GM18867 (cell line): ENCODE data around the gene TTLL3.

Experiments
- ATAC-seq: cut with Tn5 transposase; IDR thresholded peaks from one replicate; pipeline ENCODE4 v1.9.1; 2021; ENCODE audit warnings: mild to moderate bottlenecking, moderate library complexity; ENCODE audit not compliant: unreplicated experiment

Gene TTLL3

GRCh38 chr3:9780458-9780812 is 29.6 kb upstream of the TTLL3 start:
- ATAC-seq: no peak

DNA sequence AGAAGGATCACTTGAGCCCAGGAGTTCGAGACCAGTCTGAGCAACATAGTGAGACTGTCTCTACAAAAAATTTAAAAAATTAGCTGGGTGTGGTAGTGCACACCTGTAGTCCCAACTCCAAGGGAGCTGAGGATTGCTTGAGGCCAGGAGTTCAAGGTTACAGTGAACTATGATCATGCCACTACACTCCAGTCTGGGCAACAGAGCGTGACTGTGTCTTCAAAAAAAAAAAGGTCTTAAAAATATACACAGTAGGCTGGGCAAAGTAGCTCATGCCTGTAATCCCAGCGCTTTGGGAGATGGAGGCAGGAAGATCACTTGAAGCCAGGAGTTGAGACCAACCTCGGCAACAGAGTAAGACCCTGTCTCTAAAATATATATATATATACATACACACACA is 29.2 kb upstream of the TTLL3 start:
- ATAC-seq: no peak

DNA sequence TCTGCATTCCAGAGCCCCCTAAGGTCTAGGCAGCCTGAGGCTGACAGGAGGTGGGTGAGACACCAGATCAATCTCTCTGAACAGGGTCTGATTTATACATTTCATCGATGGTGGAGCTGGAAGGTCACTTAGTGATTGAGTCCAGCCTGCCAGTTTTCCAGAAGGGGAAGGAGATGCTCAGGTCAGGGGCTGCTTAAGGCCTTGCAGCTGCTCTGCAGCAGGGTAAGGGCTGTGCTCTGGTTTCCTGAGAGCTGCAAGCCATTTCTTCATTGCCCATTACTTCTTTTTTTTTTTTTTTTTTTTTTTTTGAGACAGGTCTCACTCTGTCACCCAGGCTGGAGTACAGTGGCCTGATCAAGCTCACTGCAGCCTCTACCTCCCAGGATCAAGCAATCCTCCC is 28.5 kb upstream of the TTLL3 start:
- ATAC-seq: no peak

DNA sequence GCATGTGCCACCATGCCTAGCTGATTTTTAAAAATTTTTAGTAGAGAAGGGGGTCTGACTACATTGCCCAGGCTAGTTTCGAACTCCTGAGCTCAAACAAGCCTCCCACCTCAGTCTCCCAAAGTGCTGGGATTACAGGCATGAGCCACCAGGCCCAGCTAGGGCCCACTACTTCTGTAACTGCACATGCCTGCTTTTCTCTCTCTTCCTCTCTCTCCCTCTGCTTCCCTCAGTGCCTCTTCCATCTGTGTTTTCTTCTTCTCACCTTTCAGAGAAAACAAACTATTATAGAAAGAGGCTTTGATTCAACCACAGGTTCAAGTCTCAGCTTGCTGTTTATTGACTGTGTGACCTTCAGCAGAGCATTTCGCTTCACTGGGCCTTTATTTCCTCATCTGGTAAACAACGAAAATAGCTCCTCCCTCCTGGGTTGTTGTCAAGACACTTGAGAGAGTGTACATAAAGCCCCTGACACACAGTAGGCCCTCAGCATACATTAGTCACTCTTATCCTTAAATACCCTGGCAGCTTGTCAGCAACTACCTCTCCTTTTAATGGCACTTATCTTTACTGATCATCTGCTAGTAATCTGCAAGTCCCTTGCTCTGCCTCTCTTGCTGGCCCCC is 28.0 kb upstream of the TTLL3 start:
- no peak for ATAC-seq

DNA sequence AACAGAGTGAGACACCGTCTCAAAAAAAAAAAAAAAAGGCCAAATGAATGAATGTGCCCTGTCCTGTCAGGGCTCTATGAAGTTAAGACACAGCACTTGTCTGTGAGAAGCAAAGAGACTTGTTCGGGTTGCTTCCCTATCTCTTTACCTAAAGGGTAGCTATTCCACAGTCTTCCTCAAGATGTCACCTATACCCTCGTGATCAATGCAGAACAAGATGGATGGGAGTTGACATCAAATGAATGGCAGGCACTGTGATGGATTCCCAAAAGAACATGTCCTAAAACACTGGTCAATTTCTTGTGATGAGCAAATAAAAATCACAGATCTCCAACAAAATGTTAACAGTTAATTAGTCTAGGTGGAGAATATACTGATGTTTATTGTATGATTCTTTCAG is 27.3 kb upstream of the TTLL3 start:
- ATAC-seq: no peak

GRCh38 chr3:9783954-9784353 is 26.1 kb upstream of the TTLL3 start:
- ATAC-seq: no peak

DNA sequence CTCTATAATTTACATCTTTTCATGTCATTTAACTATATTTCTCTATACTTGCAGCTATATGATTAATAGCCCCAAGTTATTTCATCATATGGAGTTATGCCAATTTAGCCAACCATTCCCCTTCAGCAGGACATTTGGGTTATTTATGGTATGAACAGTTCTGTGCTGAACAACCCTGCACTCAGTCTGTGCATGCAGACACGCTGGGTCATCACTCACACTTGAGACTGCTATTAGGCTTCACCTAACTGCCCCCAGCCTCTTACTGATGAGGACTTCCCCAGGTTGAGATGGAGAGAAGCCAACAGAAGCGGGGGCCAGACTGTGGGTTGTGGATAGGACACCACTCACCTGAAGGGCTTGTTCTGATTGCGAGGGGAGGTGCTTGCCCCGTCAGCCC is 25.1 kb upstream of the TTLL3 start:
- no peak for ATAC-seq

DNA sequence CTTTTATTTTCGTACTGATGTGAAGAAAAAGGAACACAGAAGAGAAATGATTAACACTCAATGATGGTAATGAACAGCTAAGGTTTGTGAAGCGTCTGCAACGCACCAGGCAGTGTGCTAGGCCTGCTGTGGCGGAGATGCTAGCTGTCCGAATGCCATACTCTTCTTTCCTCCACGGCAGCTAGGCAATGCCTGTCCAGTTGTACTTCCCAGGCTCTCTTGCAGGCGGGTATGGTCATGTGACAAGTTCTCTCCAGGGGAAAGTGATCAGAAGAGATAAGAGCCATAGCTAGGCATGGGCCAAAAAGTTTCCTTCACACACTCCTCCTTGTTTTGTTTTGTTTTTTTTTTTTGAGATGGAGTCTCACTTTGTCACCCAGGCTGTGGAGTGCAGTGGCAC is 24.5 kb upstream of the TTLL3 start:
- no peak for ATAC-seq

DNA sequence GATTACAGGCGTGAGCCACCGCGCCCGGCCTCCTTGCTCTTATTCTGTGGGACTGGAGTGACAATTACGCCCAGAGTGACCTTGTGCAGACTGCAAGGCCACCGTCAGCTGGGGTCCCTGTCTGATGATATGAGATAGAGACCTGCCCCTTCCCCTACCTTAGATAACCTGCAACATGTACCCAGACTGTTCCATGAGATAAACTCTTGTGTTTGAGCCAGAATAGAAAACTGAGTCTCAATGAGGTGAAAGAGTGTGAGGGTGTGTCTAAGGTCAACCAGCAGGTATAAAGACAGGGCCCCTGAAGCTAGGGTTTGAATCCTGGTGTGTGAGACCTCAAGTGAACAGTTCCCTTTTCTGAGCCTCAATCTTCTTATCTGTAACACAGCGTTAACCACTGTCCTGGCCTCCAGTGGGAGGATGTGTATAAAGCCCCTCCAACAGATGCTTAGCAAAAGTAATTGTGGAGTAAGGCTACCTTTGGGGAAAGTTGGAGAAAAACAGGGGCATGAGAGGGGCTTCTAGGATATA is 23.8 kb upstream of the TTLL3 start:
- ATAC-seq: no peak

DNA sequence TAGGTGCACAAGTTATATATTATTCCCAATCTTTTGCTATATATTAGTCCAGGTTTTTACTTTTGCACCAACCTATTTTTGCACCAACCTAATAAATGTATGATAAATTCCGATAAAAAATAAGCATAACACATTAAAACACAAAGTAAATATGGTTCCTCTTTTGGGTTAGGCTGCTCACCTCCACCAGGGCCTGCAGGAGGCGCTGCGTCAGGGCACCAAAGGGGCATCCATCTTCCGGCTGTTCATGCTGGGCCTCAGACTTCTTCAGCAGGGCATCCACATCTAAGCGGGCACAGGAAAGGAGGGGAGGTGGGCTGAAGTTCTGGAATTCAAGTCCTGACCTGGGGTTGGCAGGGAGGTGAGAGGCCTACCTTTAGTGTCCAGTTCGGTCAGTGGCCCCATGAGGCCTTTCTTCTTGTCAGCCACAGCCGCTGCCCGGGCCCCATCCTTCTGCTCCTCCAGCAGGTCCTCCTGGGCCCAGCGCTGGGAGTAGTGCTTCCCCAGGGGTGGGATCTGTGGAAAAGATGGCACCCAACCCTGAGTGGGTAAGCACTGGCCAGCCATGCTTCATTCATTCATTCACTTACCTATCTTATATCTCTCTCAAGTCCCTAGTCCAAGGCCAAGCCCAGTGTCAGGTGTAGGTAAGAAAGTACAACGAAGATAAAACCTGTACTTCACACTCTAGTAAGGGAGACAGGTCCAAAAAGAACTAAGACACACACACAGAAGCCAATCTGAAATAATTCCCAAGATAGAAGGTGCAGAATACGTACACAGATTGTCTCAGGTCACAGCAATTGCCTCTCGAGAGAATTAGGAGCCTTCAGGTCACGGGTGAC is 23.0 kb upstream of the TTLL3 start:
- no peak for ATAC-seq

- ATAC-seq: no peak
Observed at GRCh38 chr3:9787714-9788113, 22.3 kb upstream of the TTLL3 start.

- no peak for ATAC-seq
Observed at GRCh38 chr3:9791127-9791526, 18.9 kb upstream of the TTLL3 start.

DNA sequence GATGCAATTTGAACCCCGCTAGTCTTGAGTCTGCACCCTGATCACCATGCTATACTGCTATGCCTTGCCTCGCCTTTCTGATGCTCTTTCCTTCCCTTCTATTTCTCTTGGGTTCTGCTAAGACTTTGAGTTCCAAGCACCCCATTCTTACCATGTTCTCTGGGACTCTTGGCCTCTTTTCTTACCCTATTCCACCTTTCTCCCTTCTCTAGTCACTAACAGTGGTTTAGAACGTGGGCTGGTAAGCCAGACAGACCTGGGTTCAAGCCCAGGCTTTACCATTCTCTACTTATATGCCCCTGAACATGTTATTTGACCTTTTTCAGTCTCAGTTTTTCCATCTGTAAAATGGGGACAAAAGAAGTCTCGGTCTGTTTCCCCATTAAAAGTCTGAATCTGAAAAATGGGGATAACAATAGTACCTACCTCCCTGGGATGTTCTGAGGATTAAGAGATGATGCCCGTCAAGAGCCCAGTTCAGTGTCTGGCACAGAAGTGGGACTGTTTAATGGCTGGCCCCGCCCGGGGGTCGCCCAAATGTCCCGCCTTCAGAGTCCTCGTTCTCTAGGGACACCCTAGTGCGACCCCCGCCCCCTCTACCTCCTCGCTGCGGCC is 18.2 kb upstream of the TTLL3 start:
- no peak for ATAC-seq

DNA sequence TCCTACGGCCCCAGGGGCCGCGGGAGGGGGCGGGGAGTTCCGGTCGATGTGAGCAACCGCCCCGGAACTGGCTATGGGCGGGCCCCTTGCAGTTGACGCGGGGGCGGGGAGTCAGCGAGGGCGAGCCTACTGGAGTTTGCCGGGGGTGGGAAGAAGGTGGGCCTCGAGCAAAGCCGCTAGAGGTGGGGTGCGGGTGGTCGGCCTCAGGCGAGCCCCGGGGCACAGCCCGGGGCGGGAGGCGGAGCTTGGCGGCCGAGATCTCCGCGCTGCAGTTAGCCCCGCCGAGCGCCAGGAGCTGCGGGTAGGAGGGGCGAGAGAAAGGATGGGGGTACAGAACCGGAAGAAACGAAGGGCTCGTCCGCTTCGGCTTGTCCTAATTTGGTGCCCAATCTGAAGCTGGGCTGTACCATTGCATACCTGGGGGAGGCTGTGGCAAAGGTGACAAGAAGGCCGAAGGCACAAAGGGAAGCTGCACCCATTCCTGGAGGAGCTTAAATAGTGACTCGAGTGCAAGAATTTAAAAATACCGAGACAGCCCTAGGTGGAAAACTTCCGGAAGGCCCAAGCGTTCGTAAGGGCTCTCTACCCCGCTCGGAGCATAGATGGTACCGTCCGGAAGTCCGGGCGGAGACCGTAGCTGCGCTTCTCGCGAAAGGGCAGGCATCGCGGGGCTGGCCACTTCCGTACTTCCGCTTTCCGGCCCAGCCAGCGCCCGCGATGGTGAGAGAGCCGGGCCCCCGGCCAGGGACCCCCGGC is 17.5 kb upstream of the TTLL3 start, which contains the start of the genes ARPC4 and TADA3:
TSS of gene ARPC4 (plus strand) at position 678 of the 756 bp plus-strand sequence. CDS start at position 718, 40 bp downstream.
TSS of gene TADA3 (minus strand) at position 69 of the 756 bp plus-strand sequence. CDS start 1,007 bp downstream, outside the sequence.
- ATAC-seq: peak; percentile 82

DNA sequence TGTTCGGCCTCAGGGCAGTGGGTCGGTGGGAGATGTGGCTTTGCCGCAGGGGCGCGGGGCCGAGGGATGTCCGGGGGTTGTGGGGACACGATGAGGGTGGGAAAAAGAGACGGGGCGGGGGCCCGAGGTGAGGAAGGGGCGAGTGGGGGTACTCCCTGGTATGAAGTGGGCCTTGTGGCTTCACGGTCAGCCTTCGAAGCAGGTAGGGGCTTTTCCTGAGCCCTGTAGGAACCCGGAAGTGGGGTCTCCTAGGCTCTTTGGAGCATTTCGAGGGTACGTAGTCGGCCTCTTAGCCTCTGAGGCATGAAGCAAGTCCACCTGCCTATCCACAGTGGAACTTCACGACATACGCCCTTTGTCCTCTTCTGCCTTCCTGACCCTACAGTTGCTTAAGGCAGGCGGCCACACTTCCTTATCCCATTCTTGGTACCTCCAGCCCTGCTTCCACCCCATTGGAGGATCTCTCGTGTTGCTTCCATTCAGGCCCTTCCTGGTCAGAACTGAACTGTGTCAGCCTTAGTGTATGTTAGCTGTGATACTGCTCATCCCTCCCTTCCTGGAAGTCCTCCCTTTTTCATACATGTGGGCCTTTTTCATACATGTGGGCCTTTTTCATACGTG is 16.8 kb upstream of the TTLL3 start:
- ATAC-seq: peak; percentile 0

- ATAC-seq: no peak
Observed at GRCh38 chr3:9794400-9794799, 15.7 kb upstream of the TTLL3 start.

- no peak for ATAC-seq
Observed at GRCh38 chr3:9795207-9795606, 14.9 kb upstream of the TTLL3 start.

DNA sequence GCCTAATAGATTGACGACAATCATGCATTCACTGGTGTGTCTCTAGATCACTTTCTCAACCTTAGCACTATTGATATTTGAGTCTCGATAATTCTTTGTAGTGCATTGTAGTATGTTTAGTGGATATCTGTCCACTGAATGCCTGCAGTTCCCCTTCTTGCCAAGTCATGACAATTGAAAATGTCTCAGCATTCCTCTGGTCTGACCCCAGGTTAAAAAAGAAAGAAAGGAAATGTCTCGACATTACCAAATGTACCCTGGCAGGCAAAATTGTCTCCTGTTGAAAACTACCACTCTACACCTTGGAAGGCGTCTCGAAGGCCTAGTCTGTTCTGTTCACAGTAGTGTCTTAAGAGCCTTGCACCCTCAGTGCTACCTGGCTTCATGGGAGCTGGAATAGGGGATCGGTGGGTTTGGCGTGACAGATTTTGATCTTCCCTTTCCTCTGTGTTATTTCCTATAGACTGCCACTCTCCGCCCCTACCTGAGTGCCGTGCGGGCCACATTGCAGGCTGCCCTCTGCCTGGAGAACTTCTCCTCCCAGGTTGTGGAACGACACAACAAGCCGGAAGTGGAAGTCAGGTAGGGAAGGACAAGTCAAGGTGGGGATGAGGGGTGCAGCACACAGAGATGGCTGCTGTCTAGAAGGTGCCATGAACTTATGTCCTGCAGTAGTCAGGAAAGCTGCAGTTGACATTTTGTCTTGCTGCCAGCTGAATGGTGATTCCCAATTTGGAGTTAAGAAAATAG is 12.7 kb upstream of the TTLL3 start:
- ATAC-seq: no peak

DNA sequence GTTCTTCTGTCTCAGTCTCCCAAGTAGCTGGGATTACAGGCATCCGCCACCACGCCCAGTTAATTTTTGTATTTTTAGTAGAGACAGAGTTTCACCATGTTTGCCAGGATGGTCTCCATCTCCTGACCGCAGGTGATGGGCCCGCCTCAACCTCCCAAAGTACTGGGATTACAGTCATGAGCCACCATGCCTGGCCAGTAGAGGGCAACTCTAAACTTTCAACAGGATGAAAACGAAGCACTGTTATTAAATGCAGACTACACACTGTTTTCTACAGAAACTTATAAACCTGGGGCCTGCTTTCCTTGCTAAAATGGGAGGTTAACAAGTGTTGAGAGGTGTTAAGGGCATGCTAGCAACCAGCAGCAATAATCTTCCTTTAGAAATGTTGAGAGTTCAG is 9.5 kb upstream of the TTLL3 start:
- ATAC-seq: no peak

GRCh38 chr3:9803494-9803893 is 6.6 kb upstream of the TTLL3 start:
- ATAC-seq: no peak
